ENCODE results near the gene CDC5L.
"Not testable (repeated sequence)": the region's sequence is repeated elsewhere in the genome, so short reads cannot be mapped to it uniquely, and the experiment has no call there.

Gene CDC5L

DNA sequence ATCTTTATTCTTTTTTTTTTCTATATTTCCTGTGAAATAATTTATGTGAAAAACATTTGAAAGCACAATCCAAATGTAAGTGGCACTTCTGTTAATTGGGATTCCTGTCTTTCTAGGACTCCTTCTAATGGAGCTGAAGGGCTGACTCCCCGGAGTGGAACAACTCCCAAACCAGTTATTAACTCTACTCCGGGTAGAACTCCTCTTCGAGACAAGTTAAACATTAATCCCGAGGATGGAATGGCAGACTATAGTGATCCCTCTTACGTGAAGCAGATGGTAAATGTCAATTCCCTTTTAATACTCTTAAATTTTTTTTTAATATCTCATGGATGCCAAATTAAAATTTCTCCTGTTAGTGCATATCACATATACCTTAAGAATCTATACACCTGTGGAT is 35.0 kb downstream of the CDC5L start:
- DNase-seq = no peak

DNA sequence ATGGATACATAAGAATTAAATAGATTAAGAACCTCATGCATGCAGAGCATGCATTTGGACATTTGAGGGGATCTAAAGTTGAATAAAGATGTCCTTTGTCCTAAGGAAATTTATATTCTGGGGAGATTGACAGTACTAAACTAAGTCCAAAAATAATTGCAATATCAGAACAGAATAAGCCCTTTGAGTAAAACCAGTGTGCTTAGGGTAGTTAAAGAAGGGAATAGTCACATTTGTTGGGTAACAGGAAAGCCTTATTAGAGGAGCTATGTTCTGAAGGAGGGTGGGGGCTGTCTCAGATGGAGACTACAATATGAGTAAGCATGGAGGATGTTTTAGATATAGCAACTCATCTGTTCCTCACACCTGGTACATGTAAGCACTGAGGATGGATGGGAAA is 35.8 kb downstream of the CDC5L start:
- DNase-seq = no peak

DNA sequence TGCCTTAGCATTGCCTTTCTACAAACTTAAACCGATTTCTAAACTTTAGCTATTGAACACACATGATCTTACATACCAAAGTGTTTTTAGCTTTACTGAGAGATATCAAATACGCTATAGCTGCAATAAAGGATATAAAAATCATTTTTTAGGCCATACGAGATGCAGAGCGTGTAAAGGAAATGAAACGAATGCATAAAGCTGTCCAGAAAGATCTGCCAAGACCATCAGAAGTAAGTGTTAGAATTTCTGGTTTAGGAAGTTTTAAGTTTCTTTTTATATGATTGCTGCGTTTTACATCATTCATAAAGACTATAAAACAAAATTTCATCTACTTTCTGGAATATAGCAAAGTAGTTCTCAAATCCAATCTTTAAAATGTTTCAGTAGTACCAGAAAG is 38.4 kb downstream of the CDC5L start:
- no peak for DNase-seq

DNA sequence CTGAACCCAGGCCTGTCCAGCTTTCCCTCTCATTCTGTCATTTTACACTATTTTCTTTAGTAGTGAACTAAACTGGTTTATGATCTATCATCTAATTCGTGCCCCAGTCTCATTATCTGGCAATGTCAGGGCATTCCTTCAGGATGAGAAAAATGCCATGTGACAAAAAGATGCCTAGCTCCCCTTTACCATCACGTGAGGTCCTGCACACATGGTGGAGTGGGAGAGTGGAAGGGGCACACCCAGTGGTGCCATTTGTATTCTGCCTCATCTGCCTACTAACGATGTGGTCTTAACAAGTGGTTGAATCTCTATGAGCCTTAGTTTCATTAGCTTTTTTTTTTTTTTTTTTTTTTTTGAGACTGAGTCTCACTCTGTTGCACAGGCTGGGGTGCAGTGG is 41.2 kb downstream of the CDC5L start:
- DNase-seq = no peak

DNA sequence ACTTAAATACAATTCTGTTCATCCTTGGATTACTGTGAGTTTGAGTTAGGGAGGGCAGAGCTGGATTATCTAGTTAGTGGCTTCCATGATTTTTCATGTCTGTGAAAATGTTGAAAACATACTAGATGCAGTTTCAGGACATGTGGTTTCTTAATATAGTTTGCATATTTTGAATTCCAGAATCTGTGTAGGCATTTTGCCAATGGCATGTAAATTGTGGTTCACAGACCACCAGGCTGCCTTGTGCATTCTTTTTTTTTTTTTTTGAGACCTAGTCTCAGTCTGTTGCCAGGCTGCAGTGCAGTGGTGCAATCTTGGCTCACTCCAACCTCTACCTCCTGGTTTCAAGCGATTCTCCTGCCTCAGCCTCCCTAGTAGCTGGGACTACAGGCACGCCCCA is 42.8 kb downstream of the CDC5L start:
- no peak for DNase-seq

DNA sequence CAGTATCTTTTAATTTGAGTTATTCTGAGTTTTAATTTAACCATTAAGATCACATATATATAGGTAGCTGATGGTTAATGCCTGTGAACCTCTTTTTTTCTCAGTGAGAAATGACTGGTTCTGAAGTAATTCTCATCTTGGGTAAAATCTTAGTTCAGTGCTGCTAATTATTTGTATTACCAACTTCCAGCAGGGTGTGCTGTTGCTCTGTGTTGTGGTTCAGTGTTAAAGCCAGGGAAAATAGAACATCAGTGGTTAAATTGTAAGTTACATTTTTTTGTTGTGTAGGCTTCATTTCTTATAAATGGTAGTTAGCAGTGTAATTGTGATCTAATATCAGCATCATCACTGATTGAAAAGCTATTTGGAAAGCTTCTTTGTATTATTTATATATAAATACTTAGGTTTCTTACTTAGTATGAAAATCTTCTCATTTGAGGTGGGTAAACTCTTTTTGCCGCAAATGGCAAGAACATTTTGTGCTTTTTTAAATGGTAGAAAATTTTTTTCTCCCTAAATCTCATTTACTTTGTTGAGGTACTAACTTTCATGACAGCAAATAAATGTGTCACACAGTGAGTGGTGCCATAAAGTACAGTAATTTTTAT is 43.7 kb downstream of the CDC5L start:
- peak; percentile 22 to 50 for DNase-seq

DNA sequence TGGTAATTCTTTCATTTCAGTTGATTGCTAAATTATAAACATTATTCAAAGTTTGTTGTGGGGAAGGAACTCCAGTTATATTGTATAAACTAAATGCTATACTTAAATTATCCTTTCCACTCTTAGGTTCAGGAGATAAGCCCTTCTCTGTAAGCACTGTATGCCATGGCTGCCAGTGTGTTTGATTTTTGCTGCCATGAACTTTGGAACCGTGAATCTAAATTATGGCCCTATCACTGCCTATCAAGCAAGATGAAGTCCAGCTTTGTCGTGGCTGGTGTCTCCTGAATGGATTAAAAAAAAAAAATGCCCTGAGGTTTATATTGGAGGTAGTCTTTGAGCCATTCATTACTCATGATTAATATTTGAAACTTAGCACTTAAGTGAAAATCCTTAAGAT is 44.7 kb downstream of the CDC5L start:
- no peak for DNase-seq

DNA sequence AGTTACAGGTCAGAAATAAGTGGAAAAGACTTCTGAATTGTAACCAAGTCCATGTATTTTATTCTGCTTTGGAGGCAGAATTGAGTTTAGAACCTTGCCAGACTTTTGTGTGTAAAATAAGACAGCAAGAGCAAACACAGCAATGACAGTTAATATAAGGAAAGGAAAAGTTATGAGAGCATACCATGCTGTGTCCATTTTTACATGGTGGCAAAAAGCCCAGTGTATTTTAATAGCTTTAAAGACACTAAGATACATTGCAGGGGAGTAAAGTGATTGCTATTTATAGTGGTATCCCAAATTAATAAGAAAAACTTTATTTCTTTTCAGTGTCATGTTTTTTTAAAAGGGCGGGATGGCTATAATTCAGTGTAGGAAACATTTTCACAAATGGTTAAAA is 45.2 kb downstream of the CDC5L start:
- DNase-seq = no peak

DNA sequence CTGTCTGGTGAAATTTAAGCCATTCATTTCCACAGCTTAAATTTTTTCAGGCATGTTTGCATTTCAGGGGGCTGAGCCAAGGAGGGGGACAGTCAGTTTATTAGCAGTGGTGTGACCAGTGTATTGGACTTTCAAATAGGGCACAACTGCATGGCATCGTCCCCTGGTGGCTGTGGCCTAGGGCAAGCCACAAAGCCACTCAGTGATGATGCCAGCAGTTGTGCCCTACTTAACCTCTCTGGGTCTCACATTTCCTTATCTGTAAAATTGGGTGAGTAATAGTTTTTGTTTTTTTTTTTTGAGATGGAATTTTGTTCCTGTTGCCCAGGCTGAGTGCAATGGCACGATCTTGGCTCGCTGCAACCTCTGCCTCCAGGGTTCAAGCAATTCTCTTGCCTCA is 48.0 kb downstream of the CDC5L start:
- DNase-seq = no peak

DNA sequence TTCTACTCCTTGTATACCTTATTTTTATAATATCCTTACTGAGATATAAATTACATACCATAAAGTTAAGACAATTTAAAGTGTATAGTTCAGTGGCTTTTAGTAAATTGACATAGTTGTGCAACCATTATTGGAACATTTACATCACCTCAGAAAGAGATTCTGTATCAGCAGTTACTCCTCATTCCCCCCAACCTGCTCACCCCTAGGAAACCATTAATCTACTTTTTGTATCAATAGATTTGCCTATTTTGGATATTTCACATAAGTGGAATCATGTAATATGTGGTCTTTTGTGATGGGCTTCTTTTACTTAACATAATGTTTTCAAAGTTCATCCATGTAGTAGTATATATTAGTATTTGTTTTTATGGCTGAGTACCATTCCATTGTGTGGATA is 51.3 kb downstream of the CDC5L start:
- DNase-seq = no peak

DNA sequence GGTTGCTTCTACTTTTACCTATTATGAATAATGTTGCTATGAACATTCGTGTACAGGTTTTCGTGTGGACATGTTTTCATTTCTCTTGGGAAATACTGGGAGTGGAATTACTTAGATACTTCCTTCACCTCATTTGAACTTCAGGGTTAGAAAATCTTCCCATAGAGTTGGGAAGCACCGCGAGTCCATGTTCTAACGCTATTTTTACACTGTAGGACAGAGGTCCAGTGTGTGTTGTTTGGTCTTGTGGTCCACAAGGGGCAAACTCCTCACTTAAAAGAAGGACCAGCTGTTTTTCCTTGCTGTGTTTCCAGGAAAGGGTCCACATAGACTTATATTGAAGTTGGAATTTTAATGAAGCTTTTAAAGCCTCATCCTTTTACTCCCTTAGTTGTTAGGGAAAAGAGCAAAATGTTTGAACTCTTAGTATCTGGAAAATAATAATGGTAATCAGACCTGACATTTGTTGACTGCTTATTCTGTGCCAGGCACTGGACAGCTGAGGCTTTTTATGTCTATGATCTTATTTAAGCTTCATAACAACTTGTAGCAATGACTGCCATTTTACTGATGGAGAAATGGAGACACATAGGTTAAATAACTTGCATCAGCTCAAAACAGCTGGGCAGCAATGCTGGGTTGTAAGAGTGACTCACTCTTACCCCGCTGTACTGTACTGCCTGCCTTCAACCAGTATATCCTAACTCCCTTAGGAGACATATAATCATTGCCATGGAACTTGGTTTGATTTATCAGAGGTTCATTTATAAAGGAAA is 52.0 kb downstream of the CDC5L start:
- no peak for DNase-seq

DNA sequence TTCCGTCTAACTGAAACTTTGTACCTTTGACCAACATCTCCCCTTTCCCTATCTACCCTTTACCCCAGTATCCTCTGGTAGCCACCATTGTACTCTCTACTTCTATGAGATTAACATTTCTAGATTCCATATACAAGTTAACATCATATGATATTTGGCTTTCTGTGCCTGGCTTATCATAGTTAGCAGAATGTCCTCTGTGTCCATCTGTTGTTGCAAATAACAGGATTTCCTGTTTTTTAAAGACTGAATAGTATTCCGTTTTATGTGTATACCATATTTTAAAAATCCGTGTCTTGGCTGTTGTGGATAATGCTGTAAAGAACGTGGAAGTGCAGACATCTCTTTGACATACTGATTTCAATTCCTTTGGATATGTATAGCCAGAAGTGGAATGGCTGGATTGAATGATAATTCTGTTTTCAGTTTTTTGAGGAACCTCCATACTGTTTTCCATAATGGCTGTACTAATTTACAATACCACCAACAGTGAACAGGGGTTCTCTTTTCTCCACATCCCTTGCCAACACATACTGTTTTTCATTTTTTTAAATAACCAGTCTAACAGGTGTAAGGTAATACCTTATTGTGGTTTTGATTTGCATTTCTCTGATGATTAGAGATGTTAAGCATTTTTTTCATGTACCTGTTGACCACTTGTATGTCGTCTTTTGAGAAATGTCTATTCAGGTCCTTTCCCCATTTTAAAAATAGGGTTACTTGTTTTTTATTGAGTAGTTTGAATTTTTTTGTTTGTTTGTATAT is 53.8 kb downstream of the CDC5L start:
- no peak for DNase-seq

DNA sequence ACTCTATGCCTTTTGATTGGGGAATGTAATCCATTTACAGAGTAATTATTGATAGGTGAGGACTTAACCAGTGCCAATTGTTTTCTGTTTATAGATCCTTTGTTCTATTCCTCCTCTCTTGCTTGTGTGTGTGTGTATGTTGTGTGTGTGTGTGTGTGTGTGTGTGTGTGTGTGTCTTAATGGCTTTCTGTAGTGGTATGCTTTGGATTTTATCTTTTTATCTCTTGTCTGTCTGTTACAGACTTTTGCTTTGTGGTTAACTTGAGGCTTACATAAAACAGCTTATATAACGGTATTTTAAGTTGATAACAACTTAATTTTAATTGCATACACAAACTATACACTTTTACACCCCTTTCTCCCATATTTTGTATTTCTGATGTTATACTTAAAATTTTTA is 54.7 kb downstream of the CDC5L start:
- DNase-seq = no peak

DNA sequence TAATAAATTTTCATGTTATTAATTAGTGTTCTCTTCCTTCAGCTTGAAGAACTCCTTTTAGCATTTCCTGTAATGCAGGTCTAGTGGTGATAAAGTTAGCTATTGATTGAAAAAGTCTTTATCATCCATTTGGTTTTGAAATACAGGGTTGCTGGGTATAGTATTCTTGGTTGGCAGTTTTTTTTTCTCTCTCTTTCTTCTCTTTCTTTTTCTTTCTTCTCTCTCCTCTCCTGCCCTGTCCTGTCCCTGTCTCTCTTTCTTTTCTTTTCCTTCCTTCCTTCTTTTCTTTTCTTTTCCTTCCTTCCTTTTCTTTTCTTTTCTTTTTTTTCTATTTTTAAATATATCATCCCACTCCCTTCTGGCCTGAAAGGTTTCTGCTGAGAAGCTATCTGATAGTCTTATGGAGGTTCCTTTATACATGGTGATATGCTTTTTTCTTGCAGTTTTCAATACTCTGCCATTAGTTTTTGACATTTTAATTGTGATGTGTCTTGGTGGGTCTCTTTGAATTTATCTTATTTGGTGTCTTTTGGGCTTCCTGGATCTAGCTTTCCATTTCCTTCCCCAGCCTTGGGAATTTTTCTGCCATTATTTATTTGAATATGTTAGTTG is 55.4 kb downstream of the CDC5L start:
- no peak for DNase-seq

DNA sequence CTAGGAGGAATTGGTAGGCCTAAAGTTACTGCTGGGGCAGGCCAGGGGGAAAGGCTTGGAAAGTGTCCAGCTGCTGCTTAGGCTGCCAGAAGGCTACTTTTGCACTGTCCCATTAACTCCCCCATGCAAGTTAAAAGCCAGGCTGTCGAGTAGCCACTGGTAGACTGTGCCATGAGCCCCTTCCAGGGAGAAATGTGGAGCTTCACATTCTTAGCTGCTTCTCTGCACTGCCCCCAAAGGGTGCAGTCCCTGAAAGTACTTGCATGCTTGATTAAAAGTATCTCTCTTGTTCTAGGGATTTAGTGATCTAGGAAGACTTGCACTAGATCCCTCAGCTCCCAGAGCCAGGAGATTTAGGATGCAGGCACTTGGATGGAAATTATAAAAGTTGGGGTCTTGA is 57.3 kb downstream of the CDC5L start:
- DNase-seq = no peak

DNA sequence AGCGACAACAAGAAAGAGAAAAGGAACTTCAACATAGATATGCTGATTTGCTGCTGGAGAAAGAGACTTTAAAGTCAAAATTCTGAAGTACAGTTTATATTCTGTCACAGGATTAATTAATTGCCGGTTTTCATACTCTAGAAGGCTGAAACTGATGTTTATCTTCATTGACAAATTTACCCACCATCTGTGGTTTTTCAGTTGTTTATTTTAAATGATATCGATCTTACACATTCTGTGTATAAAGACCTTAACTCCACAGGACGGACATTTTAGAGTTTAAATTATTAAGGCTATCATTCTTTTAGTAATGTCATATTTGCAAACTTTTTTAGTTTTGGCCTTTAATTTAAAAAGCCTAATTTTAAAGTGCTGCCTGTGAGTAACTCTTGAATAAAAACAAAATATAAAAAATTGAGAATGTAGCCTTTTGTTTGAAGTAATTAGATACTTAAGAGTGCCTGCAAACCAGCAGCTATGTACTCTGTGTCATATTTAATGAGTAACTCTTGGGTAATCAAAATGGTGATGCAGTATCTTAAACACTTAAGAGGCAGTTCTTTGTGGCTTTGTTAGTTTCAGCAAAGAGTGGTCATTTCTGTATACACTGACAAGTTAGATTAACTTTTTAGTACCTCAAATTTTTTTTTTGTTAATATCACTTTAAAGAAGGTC is 59.3 kb downstream of the CDC5L start:
- DNase-seq = no peak

DNA sequence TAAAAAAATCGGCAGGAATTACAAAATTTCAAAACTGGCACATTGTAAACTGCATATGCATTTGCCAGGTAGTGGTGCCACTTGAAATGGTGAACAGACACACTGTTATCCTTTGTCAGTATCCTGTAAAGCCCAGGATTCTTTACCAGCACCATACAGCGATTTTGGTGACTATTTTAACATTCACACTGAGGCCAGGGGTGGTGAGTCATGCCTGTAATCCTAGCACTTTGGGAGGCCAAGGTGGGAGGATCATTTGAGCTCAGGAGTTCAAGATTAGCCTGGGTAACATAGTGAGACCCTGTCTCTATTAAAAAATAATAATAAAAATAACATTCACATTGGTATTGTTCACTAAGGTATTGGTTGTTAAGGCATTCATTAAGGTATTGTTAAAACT is 61.7 kb downstream of the CDC5L start:
- DNase-seq = not testable (repeated sequence)

DNA sequence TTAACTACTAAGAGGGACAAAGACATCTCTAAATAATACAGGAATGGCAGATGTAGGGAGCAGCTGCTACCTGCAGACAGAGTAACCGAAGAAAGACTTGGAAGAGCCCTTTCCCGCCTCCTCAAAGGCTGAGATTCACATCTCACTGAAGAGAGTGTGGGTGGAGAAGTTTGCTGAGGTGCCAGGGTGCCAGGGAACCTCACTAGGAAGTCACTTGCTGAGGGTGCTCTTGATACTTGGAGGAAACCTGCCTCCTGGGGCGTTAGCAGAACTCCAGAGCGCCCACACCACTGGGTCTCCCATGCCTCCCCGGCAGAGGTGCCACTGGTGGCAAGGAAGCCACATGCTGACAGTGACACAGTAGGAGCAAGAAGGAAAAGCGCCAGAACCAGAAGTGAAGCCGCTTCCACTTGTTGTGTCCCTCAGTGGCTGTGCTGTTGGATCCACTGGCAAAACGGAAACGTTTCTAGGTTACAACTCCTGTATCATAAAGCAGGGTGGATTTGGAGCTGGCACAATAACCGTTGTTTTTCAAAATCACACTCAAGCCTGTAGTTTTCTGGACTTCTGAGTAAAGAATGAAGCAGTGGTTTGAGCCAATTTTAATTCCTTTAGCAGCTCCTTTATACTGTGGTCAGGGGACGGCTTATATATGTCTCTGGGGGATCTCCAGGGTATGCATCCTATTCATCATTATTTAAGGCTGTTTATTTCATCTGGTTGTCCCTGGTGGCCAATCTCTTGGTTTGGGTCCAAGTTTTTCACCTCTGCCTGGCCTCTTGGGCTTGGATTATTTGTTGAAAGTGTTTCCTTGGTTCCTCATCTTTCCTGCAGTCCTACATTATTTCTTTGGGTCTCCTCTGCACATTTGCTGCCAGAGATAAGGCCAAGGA is 64.5 kb downstream of the CDC5L start:
- no peak for DNase-seq

DNA sequence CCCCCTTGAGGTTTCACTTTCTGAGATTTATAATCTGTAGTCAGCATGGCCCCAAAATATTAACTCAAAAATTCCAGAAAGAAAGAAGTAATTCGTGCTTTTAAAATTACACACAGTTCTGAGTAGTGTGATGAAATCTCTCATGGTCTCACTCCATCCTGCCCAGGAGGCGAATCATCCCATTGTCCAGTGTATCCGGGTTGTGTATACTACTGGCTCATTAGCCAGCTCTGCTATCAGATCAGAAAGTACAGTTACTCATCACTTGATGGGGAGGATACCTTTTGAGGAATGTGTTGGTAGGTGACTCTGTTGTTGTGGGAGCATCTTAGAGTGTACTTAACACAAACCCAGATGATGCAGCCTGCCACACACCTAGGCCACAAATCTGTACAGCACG is 65.2 kb downstream of the CDC5L start:
- DNase-seq = no peak

DNA sequence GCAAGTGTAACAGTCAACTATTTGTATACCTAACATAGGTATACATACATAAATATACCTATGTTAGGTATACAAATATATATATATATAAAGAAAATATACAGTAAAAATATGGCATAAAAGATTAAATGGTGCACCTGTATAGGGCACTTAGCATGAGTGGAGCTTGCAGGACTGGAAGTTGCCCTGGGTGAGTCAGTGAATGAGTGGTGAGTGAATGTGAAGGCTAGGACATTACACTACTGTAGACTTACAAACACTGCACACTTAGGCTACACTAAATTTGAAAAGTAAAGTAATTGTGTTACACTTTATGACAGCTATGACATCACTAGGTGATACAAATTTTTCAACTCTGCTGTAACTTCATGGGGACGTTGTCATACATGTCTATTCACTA is 65.6 kb downstream of the CDC5L start:
- no peak for DNase-seq

DNA sequence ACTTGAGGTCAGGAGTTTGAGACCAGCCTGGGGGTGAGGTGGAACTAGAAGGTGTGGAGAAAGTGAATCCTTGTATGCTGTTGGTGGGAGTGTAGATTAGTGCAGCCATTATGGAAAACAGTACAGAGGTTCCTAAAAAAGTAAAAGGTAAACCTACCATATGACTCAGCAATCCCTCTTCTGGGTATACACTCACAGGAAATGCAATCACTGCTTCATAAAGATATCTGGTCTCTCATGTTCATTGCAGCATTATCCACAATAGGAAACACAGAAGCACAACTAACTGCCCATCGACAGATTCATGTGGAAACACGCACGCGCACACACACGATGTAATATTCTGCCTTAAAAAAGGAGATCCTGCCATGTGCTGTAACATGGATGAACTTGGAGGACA is 66.7 kb downstream of the CDC5L start:
- no peak for DNase-seq

Measured in CD4-positive, alpha-beta T cell treated with Interleukin-4 for 1 hour (primary cell).